HG02571 (cell line): ENCODE data around the gene SNX19.
"Not testable (repeated sequence)": the region's sequence is repeated elsewhere in the genome, so short reads cannot be mapped to it uniquely, and the experiment has no call there.

Experiments
- ATAC-seq: cut with Tn5 transposase; IDR thresholded peaks from one replicate; pipeline ENCODE4 v1.9.1; 2021; ENCODE audit warnings: mild to moderate bottlenecking, moderate library complexity; ENCODE audit not compliant: unreplicated experiment

SNX19 gene, protein sequence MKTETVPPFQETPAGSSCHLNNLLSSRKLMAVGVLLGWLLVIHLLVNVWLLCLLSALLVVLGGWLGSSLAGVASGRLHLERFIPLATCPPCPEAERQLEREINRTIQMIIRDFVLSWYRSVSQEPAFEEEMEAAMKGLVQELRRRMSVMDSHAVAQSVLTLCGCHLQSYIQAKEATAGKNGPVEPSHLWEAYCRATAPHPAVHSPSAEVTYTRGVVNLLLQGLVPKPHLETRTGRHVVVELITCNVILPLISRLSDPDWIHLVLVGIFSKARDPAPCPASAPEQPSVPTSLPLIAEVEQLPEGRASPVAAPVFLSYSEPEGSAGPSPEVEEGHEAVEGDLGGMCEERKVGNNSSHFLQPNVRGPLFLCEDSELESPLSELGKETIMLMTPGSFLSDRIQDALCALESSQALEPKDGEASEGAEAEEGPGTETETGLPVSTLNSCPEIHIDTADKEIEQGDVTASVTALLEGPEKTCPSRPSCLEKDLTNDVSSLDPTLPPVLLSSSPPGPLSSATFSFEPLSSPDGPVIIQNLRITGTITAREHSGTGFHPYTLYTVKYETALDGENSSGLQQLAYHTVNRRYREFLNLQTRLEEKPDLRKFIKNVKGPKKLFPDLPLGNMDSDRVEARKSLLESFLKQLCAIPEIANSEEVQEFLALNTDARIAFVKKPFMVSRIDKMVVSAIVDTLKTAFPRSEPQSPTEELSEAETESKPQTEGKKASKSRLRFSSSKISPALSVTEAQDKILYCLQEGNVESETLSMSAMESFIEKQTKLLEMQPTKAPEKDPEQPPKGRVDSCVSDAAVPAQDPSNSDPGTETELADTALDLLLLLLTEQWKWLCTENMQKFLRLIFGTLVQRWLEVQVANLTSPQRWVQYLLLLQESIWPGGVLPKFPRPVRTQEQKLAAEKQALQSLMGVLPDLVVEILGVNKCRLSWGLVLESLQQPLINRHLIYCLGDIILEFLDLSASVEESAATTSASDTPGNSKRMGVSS

DNA sequence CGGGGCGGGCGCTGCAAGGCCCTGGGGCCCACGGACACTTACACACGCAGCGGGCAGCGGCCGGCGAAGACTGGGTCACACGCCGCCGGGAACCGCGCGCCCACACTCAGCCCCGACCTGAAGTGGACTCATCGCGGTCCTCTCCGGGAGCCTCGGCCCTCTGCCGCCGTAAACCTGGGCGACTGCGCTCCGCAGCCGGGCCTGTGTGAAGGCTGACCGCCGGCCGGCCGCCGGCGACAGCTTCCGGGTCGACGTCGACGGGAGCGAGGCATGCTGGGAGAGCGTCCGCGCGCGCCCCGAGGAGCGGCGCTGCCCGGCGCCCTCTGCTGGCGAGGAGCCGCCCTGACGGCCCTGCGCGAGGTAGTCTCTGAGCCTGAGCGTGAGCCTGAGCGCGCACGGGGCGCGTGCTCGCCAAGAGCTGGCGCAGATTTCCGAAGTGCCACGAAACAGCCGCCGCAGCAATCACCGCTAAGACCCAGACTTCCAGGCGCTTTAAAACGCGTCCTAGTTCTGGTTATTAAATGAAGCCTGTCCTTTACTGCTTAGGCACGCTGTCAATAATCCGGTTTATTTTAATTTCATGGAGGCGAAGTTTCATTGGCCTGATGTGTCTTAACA is at the start of gene SNX19:
Gene SNX19, minus strand, starts transcription at position 242 of the 618 bp plus-strand sequence. CDS start 540 bp downstream, outside the sequence.
- peak; percentile 98 for ATAC-seq

DNA sequence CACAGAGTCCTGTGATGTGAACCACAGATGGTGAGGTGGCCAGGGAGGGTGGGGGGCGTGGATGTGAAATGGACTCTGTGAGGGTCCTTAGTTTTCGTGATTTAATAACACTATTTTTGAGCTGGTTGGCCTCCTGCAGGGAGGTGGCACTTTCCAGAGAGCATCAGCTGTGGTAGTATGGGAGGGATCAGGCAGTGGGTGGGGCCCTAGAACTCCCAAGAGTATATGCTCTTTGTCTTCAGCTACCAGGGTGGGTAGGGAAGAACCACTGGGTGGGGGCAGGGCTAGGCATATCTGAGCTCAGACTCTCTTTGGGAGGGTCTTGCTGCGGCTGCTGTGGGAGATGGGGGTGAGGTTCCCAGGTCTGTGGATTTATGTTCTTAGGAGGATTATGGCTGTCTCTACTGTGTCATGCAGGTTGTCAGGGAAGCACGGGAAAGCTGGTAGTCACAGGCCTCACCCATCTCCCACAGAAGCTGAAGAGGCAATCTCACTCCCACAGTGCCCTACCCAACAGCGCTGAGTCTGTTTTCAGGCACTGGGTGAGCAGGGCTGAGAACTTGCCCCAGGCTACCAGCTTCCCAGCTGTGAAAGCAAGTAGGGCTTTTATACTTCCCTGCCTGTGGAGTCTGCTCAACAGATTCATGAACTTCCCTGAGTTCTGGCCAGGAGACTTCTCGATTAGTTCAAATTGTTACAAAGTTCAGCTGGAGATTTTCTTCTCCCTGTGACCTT is 47.9 kb upstream of the SNX19 start:
- no peak for ATAC-seq

DNA sequence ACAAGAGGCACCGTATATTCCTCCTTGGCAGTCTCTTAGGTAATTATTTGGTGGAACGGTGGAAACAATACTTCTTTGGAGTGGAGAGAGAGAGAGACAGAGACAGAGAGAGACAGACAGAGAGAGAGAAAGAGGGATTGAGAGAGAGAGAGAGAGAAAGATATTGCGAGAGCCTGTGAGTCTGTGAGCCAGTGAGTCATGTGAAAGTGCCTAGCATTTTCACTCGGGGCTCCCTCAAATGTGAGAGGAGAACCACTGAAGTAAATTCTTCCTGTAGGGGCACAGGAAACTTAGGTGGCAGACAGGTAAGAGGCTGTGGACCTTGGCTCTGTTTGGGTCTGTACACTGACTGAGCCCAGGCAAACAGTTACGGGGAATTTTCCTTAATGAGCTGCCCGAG is 31.6 kb upstream of the SNX19 start:
- no peak for ATAC-seq

DNA sequence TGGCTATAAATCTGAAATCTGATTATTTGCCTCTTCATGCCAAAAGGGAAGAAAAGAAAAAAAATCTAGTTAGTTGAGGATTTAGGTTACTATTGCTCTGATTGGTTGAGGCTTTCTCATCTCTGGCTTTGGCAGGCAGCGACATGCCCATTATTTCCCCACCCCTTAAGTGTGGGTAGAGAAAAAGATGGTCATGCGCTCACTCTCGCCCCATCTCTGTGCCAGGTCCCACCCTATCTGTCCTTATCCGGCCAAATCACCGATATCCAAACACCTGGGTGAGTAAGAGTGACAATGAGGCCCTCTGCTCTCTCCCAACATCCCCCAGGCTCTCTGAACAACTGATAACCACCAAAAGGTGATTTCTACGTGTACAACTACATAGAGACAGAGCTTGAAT is 31.2 kb upstream of the SNX19 start:
- ATAC-seq, result no peak

DNA sequence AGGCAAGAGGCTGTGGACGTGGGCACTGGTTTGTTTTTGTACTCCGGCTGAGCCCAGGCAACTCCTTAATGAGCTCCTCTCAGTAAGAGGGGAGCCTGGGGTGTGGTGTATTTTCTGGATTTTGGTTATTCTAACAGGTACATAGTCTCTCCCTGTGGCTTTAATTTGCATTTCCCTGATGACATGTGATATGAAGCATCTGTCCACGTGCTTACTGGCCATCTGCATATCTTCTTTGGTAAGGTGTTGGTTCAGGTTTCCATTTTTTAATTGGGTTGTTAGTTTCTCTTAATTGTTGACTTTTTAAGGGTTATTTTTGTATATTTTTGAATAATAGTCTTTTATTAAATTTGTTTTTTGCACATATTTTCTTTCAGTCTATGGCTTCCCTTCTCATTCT is 30.8 kb upstream of the SNX19 start:
- ATAC-seq, result no peak

DNA sequence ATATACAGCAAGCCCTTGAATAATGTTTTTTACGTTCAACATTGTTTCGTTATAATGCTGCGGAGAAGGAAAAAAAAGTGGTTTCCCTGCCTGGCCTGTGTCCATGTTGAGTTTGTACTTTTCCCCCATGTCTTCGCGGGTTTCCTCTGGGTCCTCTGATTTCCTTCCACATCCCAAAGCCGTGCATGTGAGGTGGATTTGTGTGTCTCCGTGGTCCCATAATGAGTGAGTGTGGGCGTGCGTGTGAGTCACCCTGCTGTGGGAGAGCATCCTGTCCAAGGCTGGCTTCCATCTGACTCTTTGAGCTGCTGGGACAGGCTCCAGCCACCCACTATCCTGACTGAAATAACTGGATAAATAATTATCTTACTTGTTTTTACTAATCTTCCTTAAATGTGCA is 29.6 kb upstream of the SNX19 start:
- no peak for ATAC-seq

DNA sequence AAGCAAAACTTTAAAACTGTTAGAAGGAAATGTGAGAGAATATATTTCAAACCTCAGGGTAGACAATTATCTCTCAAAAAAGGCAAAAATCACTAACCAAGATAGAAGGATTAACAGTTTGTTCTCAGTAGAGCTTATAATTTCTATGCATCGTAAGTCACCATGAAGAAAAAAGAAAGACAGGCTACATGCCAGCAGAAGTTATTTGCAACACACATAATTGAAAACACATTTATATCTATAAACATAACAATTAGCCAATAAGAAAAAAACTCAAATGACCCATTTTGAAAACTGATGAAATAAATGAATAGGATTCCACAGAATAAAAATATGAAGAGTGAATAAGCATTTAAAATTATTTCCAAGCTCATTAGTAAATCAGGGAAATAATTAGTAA is 24.4 kb upstream of the SNX19 start:
- no peak for ATAC-seq

DNA sequence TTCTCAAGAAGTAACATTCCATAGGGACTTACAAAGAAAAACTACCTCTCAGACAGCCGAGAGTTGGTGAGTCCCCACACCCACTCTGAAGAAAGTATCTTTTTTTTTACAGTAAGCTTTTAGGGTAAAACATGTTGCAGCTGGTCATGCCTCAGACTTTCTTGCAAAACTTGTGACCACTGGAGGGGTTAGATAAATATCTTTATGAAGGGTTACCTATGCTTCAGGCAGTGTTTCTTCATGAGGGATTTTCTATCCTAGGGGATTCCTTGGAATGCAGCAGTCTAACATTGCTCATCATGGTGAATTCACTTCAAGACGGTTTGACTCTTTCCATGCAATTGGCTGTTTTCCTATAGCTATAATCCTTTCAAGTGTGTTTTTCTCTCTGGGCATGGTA is 20.8 kb upstream of the SNX19 start:
- no peak for ATAC-seq

DNA sequence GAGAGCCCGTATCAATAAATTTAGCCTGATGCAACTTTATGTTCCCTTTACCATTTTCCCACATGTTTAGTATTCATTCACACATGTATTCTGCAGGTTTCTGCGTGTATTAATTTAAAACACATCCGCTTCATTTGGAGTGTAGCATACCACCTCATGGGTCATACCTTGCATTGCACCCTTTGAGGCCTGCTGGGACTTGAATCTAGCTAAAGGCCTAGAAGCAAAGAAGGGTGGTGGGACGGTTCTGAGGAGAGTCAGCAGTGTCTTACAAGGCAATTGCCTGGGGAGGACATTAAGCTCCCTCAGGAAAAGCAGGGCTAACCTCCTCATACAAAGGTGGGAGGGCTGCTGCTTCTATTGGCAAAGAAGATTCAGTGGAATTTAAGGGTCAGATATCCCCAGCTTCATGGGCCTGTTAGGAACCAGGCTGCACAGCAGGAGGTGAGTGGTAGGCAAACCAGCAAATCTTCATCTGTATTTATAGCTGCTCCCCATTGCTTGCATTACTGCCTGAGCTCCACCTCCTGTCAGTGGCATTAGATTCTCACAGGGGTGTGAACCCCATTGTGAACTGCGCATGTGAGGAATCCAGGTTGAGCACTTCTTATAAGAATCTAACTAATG is 15.9 kb upstream of the SNX19 start:
- ATAC-seq, result no peak

DNA sequence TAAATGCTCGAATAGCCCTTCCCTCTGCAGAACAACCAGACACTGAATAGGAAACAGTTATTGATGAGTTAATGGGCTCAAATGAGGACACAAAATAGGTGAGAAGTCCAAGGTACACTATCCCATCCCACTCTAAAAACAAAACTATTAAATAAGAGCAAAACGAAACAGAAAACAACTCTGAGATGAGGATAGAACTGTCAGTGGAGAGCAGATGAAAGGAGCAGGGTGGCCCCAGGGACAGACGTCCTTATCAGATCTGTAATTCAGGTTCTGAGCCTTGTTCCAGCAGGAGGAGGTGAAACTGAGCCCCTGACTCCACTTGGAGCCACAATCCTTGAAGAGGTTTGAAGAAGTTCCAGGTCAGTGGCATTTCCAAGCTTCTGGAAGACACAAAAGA is 8.5 kb upstream of the SNX19 start:
- ATAC-seq, result no peak

DNA sequence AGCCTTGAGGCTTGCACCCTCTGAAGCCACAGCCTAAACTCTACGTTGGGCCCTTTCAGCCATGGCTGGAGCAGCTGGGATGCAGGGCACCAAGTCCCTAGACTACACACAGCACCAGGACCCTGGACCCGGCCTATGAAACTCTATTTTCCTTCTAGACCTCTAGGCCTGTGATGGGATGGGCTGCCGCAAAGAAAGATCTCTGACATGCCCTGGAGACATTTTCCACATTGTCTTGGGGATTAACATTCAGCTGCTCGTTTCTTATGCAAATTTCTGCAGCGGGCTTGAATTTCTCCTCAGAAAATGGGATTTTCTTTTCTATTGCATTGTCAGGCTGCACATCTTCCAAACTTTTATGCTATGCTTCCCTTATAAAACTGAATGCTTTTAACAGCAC is 4.3 kb upstream of the SNX19 start:
- ATAC-seq, result not testable (repeated sequence)

DNA sequence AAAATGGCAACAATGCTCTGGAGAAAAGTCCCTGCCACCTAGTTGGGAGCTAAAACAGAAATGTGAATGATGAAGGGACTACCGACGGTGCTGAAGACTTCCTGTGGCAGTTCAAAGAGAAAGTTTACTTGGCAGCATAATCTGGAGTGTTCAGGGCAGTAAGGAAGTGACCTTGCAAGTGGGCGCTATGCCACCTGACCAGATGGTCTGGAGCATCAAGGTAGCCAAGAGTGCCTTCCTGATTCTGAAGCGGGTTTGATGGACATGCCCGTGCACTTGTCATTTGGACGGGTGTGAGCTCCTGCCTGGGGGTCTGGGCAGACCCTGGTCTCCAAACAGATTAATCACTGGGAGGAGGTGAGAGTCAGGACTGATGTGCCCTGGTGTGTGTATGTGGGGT is 1.8 kb upstream of the SNX19 start:
- no peak for ATAC-seq

DNA sequence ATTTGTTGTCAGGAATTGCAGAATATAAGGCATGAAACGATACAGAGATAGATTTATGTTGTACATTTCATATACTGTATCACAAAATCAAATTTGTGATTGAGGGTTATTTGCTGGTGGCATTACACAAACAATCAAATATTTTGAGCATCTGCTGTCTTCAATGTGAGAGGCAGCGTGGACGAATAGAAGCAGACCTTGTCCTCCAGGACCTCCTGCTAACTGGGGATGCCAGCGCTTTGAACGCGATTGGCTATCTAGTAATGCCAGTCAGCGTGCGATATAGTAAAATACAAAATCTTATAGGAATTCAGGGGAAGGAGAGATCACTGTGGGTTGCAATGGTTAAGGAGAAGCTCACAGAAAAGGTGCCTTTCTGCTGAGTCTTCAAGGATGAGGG is 631 bp upstream of the SNX19 start:
- no peak for ATAC-seq

DNA sequence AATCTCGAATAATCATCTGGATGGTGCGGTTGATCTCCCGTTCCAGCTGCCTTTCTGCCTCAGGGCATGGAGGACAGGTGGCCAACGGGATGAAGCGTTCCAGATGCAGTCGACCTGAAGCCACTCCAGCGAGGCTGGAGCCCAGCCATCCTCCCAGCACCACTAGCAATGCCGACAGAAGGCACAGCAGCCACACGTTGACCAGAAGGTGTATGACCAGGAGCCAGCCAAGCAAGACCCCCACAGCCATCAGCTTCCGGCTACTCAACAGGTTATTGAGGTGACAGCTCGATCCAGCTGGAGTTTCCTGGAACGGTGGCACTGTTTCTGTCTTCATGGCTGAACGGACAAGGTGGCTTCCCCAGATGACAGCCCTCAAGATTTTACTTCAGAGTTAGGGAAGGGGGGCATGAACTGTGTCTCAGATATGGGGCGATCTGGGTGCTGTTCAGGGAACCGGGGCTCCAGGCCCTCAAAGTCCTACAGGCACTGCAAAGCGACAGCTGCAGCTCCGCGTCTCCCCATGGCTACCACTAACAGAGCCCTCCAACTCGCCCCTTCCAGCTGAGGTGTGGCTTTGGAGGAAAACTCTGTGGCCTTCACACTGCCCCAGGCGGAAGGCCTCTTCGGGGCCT is 559 bp downstream of the SNX19 start:
- ATAC-seq, result peak; percentile 4

DNA sequence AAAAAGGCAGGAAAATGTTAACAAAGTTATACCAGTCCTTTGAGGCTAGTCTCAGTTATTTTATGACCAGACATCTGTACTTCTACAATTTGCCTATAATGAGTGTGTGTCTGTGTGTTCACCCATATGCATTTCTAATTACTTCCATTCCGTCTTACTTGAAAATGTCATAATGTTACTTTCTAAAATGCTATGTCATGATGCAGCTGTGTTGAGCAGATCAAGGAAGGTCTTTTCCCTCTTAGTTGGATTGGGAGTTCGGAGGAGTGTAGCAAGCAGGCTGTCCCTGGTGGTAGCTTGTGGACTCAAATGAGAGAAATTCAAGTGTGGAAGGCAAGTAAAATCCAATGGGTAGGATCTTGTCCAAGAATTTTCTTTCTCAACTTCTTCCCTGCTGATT is 3.0 kb downstream of the SNX19 start:
- ATAC-seq, result no peak

DNA sequence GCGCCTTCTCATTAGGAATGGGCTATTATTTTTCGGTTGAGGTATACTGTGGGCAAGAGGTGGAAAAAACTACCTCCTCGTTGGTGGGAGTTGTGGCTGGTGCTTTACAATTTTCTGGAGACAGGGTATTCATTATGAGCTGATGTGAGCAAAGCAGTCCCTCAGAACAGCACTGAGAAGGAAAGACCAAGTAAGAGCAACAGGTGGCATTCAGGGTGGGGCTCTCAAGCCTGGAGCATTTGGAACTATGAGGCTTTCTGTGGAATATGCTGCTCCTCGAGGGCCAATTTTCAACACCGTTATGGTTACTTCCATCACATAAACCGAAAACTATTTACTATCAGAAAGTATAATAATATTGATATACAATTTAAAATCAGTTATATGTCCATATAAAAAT is 3.7 kb downstream of the SNX19 start:
- no peak for ATAC-seq

DNA sequence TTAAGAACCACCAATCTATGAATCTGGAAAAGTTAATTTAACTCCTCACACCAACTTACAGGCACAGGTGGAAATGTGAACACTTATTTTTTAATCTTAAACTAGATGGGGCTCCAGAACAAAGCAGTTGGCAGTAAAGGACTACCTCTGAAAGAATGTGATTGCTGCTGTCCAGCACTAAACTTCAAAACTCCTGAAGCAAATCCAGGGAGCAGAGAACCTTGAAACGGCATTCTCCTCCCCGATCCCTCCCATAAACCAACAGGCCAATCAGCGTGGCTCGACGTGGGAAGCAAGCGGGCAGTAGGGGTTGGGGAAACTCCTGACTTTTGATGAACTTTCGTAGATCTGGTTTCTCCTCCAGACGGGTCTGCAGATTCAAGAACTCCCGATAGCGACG is 5.0 kb downstream of the SNX19 start:
- no peak for ATAC-seq

DNA sequence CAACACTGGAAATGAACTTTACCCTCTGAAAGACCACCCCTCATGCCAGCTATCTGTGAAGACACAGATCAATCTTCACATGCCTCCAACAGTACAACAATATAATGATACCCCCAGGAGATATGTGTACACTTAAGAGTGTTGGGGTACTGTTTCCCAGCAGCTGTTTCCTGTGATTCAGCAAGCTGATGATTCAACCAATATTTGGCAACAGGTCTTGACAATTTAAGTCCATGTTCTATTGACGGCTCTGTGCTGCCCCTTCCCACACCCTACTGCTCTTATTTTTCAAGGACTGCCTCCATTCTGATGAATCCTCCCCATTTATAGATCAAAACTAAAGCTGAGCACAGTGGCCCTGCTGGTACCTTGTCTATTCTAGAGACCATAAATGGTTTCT is 6.6 kb downstream of the SNX19 start:
- ATAC-seq, result no peak

DNA sequence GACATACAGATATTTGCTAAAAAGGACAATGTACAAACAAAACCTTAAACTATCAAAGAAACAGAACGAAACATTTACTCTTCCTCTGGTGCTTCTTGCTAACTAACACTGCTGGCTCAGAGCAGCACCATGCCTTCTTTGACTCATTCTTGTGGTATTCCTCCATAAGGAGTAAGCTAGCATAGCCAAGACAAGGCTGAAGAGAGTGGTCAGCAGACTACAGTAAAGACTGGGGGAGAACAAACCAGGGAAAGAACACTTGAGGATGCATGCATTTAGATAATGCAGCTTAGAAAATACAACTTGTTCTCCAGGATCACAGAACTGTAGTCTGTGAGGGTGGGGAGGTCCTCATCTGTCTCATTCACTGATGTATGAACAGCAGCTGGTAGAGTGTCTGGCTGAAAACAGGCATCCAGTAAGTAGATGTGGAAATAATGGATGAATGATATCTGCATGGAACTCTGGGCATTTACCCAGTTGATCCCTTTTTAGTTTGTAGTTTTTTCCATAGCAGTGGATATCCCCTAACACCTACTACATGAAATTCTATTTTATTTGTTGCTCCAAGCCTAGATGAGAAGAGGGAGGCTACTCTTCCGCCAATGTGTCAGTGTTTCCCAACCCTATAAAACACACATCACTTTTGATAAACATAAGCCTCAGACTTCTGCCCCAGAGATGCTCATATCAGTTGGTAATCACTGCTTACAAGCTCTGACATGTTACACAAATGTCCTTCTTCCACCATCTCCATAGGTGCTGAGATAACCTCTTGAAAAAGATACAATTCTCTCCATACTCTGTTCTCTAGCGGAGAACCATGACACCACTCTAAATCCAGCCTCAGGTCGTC is 7.3 kb downstream of the SNX19 start:
- ATAC-seq, result no peak
